NCI-H1930 (cell line): ENCODE data around the gene SKAP1.

Experiments used
- DNase-seq, 2 experiments: peaks; one replicate each; lab custom pipeline; 2025; lab: John Stamatoyannopoulos, UW

The SKAP1 gene

GRCh38 chr17:48144976-48145798 lies 284.8 kb downstream of the SKAP1 start:
- no peak for DNase-seq

GRCh38 chr17:48144231-48144630 lies 285.8 kb downstream of the SKAP1 start:
- DNase-seq = no peak

GRCh38 chr17:48143629-48144028 lies 286.4 kb downstream of the SKAP1 start:
- no peak for DNase-seq

- DNase-seq = no peak
These were observed 290.1 kb downstream of the SKAP1 start for GRCh38 chr17:48139944-48140343.

- no peak for DNase-seq
These were observed 292.4 kb downstream of the SKAP1 start for GRCh38 chr17:48137656-48138055.

GRCh38 chr17:48134912-48135480 lies 295.0 kb downstream of the SKAP1 start:
- DNase-seq = no peak

- DNase-seq = no peak
These were observed 297.6 kb downstream of the SKAP1 start for GRCh38 chr17:48132385-48132784.

GRCh38 chr17:48131216-48131824 lies 298.7 kb downstream of the SKAP1 start:
- DNase-seq = peak; percentile 57 to 63

- DNase-seq = no peak
These were observed 300.0 kb downstream of the SKAP1 start for GRCh38 chr17:48129981-48130380.

- no peak for DNase-seq
These were observed 301.6 kb downstream of the SKAP1 start for GRCh38 chr17:48128400-48128799.

GRCh38 chr17:48127371-48128051 lies 302.5 kb downstream of the SKAP1 start:
- no peak for DNase-seq

GRCh38 chr17:48126532-48126850 lies 303.5 kb downstream of the SKAP1 start:
- no peak for DNase-seq

- DNase-seq = no peak
These were observed 304.0 kb downstream of the SKAP1 start for GRCh38 chr17:48125829-48126531.

- DNase-seq = no peak
These were observed 306.1 kb downstream of the SKAP1 start for GRCh38 chr17:48123776-48124388.

GRCh38 chr17:48123111-48123510 lies 306.9 kb downstream of the SKAP1 start:
- no peak for DNase-seq

- no peak for DNase-seq
These were observed 307.4 kb downstream of the SKAP1 start for GRCh38 chr17:48122665-48123045.

GRCh38 chr17:48121923-48122664 lies 307.9 kb downstream of the SKAP1 start:
- no peak for DNase-seq

- no peak for DNase-seq
These were observed 316.8 kb downstream of the SKAP1 start for GRCh38 chr17:48113201-48113676.

- DNase-seq = no peak
These were observed 318.1 kb downstream of the SKAP1 start for GRCh38 chr17:48111937-48112241.

- no peak for DNase-seq
These were observed 319.3 kb downstream of the SKAP1 start for GRCh38 chr17:48110761-48111160.
